GM10266 (cell line): ENCODE data around the gene SURF4.

Source experiments
- DNase-seq: peaks from one replicate; pipeline ENCODE4 v3.0.0; 2012; ENCODE audit errors: extremely low spot score
- CTCF ChIP-seq: IDR thresholded peaks from 2 replicates; pipeline ENCODE4 v1.5.1; 2012; ENCODE audit warnings: mild to moderate bottlenecking, low read depth; ENCODE audit not compliant: control insufficient read depth, insufficient read depth; ENCODE audit errors: missing control alignments

The SURF4 gene

GRCh38 chr9:133345596-133345995 lies 30.3 kb downstream of the SURF4 start:
- DNase-seq: no peak
- TF ChIP-seq CTCF: no peak

GRCh38 chr9:133344979-133345378 lies 30.9 kb downstream of the SURF4 start:
- DNase-seq: no peak
- TF ChIP-seq CTCF: no peak

GRCh38 chr9:133344071-133344470 lies 31.8 kb downstream of the SURF4 start:
- DNase-seq: no peak
- no peak for TF ChIP-seq CTCF

DNA sequence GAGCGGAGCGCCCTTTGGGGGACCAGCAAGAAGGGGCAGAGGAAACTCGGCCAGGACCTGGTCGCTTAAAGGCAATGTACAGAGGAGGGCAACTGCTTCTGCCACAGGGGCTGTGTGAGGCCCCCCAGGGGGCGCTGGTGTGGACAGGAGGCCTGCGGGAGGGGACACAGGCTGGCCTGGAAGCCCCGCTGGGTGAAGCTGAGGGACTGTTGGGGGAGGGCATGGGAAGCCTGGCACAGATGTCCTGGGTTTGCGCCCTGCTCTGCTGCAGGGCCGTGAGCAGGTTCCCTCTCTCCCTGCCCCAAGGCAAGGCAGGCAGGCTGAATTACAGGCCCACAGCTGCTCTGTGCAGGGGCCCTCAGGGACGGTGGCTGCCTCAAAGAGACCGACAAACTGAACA lies 33.3 kb downstream of the SURF4 start:
- DNase-seq: no peak
- peak; percentile 32 for TF ChIP-seq CTCF

DNA sequence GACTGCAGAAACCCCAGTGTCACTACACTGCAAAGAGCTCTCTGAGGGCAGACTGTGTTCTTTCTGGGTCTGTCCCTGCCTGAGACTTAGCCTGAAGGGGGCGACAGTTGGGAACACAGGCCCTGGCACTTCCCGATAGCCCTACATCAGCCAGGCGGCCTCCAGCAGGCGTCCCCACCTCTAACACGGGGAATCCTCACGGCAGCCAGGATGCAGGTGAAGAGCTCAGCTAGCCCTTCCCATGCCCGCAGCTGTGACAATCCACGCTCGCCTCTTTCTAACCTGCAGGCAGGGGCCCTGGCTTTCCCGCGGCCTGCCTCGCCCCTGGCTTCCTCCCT lies 33.8 kb downstream of the SURF4 start:
- no peak for DNase-seq
- TF ChIP-seq CTCF: no peak

- DNase-seq: no peak
- TF ChIP-seq CTCF: no peak
These were observed 34.3 kb downstream of the SURF4 start for GRCh38 chr9:133341369-133342068.

DNA sequence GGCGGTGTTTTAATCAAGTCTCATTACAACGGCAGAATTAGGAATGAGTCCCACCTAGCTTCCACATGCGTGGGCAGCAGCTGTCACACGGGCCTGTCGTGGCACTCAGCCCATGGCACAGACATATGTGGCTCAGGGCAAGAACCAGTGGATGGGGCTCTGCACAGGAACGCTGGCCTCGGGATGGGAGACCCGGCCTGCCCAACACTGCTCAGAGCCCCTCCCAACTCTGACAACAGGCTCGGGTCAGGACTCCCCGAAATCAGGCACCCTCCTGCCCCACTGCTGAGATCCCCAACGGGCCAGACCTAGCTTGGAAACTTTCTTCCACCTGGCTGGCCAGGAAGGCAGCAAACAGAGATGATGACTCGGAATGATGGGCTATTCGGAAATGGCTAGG lies 34.9 kb downstream of the SURF4 start:
- no peak for TF ChIP-seq CTCF
- DNase-seq: no peak
